Glomerular visceral epithelial cell (primary cell): ENCODE measurements around the gene VPS13A.
"Not testable (repeated sequence)": the region's sequence is repeated elsewhere in the genome, so short reads cannot be mapped to it uniquely, and the experiment has no call there.

ENCODE experiments used
- DNase-seq: peaks from one replicate; pipeline ENCODE4 v3.0.0-alpha.2; 2016; ENCODE audit errors: extremely low spot score

Gene VPS13A

GRCh38 chr9:77183581-77183980 lies 6.2 kb downstream of the VPS13A start:
- DNase-seq = no peak

- no peak for DNase-seq
Observed at GRCh38 chr9:77188242-77188641, 10.9 kb downstream of the VPS13A start.

DNA sequence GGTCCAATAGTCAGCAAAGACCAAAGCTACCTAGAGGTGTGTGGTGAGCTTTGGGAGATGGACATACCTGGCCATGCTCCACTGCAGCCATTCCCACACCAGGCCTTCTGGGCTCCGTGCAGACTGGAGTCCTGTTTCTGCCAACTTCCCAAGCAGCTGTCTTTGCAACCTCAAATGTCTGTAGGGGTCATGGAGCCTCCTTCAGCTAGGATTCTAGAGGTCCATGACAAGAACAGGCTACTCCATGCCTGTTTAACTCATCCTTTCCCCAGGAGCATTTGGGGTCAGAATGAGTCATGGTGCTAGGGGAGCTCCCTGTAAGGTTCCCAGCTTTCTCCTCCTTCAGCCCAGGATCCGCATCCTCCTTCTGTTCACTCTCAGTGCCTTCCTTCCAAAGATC lies 17.1 kb downstream of the VPS13A start:
- peak; percentile 5 for DNase-seq

DNA sequence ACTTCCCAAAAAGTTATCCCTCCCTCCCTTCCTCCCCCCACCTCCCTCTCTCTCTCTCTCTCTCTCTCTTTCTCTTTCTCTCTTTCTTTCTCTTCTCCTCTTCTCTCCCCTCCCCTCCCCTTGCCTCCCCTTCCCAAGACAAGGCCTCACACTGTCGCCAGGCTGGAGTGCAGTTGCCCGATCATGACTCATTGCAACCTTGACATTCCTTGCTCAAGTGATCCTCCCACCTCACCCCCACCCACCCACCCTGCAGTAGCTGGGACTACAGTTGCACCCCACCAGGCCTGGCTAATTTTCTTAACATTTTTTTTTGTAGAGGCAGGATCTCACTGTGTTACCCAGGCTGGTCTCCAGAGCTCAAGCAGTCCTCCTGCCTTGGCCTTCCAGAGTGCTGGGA lies 32.8 kb downstream of the VPS13A start:
- DNase-seq = no peak

DNA sequence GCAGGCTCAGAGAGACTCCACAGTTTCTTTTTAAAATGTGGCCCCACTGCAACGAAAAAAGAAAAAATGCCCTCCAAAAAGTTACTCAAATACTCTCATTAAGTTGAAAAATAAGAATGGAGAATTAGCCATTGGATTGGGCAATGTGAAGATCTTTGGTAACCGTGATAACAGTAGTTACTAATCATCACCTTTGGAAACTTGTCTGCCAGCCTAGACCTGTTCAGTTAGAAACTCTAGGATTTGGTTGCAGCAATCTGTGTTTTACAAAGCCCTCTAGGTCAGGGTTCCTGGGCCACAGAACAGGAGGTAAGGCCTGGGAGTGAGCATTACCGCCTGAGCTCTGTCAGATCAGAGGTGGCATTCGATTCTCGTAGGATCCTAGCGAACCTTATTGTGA lies 34.2 kb downstream of the VPS13A start:
- no peak for DNase-seq

- no peak for DNase-seq
Observed at GRCh38 chr9:77212801-77213200, 35.5 kb downstream of the VPS13A start.

DNA sequence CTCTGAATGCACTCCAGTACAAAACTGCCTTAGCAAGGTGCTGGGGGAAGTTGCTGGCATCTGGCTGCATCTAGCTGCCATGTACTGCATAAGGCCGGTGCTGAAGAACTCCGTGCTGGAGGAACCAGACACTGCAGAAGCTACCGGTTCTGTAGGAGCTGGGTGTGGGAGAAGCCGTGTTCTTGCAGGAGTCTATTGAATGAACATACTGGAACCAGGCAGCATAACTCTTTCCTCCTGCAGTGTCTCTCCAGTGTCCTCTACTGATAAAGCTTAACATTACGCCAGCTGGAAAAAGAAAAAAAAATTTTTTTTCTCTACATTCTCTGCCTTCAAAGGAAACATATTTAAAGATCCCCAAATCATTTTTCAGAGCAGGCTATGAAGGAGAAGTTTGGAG lies 38.5 kb downstream of the VPS13A start:
- DNase-seq = no peak

DNA sequence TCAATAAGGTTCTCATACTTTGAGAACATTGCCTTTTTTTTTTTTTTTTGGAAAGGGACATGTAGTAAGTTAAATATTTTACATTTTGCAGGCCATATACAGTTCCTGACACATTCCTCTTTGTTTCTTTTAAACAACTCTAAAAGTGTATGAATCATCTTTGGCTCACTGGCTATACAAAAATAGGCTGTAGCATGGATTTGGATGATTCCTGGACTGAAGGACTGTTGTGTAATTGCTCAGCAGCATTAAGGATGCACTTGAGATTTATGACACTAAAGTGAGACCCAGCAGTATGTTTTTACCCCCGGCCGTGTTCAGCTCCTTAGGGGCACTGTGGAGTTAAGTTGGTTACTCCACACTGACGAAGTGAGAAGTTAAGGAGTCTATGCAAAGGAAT lies 41.3 kb downstream of the VPS13A start:
- DNase-seq = no peak

GRCh38 chr9:77221431-77221830 lies 44.1 kb downstream of the VPS13A start:
- DNase-seq = no peak

DNA sequence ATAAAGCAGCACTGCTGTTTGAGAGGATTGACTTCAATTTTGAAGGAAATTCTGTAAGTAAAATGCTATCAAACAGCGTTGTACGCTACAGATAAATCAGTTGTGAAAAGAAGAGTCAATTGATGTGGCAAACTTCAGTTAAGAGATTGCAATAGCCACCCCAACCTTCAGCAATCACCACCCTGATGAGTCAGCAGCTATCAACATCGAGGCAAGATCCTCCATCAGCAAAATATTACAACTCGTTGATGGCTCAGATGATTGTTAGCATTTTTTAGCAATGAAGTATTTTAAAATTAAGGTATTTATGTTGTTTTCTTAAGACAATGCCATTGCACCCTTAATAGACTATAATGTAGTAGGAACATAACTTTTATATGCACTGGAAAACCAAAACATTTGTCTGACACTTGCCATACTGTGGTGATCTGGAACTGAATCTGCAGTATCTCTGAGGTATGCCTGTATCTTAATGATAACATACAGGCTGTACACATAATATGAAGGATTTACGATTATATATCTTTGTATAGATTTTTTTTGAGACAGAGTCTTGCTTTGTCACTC lies 47.5 kb downstream of the VPS13A start:
- DNase-seq = no peak

- no peak for DNase-seq
Observed at GRCh38 chr9:77236693-77237092, 59.4 kb downstream of the VPS13A start.

DNA sequence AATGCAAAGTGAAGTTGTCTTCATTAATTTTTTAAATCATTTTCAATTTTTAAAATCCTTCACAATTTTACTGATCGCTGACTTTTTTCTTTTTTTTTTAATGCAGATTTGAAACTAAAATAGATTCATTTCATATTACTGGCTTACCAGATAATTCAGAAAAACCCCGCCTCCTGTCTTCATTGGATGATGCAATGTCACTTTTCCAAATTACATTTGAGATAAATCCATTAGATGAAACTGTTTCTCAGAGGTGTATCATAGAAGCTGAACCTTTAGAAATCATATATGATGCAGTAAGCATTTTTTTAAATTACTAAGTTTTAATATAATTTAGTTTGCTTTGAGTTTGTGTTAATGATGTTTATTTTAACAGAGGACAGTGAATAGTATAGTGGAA lies 60.6 kb downstream of the VPS13A start:
- DNase-seq = no peak

DNA sequence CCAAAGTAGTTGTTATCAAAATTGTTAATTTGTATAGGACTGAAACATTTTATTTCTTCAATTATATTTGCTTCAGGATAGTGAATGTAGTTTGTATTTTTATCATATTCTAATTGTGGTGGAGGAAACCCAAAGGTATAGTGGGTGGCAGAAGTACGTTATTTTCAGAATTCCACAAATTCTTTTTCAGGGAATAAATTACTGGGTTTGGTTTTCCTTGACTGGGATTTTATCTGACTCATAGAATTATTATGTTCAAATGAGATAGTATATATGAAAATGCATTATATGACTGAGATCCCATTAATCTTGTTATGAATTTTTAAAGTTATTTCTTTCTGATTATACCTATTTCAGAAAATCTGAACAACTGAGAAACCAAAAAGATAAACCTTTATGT lies 73.7 kb downstream of the VPS13A start:
- DNase-seq = peak; percentile 1

- no peak for DNase-seq
Observed at GRCh38 chr9:77257275-77257674, 79.9 kb downstream of the VPS13A start.

DNA sequence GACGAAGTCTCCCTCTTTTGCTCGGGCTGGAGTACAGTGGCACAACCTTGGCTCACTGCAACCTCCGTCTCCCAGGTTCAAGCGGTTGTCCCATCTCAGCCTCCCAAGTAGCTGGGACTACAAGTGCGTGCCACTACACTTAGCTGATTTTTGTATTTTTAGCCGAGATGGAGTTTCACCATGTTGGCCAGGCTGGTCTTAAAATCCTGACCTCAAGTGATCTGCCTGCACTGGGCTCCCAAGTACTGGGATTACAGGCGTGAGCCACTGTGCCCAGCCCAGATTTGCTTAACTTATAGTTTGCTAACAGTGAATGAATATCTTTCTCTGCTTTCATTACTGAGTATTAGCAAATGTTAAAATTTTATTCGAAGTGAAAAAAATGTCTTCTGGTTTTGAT lies 84.3 kb downstream of the VPS13A start:
- no peak for DNase-seq

DNA sequence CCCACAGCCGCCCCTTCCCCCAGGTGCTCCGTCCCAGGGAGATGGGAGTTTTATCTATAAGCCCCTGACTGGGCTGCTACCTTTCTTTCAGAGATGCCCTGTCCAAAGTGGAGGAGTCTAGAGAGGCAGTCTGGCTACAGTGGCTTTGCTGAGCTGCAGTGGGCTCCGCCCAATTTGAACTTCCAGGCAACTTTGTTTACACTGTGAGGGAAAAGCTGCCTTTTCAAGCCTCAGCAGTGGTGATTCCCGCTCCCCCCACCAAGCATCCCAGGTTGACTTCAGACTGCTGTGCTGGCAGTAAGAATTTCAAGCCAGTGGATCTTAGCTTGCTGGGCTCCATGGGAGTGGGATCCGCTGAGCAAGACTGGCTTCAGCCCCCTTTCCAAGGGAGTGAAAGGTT lies 90.4 kb downstream of the VPS13A start:
- DNase-seq = not testable (repeated sequence)

- DNase-seq = no peak
Observed at GRCh38 chr9:77271023-77271690, 93.8 kb downstream of the VPS13A start.

- no peak for DNase-seq
Observed at GRCh38 chr9:77276799-77277198, 99.5 kb downstream of the VPS13A start.

GRCh38 chr9:77277719-77278118 lies 100.4 kb downstream of the VPS13A start:
- no peak for DNase-seq

- DNase-seq = no peak
Observed at GRCh38 chr9:77283991-77284390, 106.7 kb downstream of the VPS13A start.

GRCh38 chr9:77284616-77285015 lies 107.3 kb downstream of the VPS13A start:
- no peak for DNase-seq

DNA sequence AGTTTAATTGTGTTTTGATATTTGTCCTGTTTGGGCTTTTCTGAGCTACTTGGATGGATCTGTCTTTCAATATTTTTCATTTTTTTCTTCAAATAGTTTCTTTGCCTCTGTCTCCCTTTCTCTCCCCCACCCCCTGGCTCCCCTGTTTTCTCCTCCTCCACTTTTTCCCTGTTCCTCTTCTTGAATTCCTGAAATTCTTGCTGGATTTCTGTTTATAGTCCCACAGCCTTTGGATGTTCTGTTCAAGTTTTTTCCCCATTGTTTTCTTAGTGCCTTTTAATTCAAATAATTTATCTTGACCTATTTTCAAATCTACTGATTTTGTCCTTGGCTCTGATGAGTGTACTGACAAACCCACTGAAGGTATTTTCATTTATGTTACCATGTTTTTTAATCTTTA lies 113.0 kb downstream of the VPS13A start:
- DNase-seq = no peak

GRCh38 chr9:77291714-77292113 lies 114.4 kb downstream of the VPS13A start:
- DNase-seq = peak; percentile 13

DNA sequence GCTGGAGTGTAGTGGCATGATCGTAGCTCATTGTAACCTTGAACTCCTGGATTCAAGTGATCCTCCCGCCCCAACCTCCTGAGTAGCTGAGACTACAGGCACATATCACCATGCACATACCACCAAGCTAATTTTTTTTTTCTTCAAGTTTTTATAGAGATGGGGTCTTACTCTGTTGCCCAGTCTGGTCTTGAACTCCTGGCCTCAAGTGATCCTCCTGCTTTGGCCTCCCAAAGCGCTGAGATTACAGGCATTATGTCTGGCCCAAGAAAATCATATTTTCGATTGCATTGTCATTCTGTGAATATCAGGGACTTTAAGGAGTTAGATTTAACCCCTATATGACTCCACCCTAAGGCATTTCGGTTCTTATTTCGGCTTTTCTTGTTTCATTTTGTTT lies 116.6 kb downstream of the VPS13A start:
- DNase-seq = no peak
